DOHH2 (cell line): ENCODE results near the gene CASKIN1.

Experiments
- CTCF ChIP-seq: fragments of 200-600 bp; sonication (generic); IDR thresholded peaks from one replicate; pipeline ENCODE4 v1.5.1; 2014; ENCODE audit warnings: antibody characterized with exemption, mild to moderate bottlenecking, low read depth, low read length; ENCODE audit not compliant: poor library complexity, severe bottlenecking
- EZH2phosphoT487 ChIP-seq: fragments of 200-600 bp; sonication (generic); IDR thresholded peaks from 2 replicates; pipeline ENCODE4 v1.6.1; 2017; ENCODE audit warnings: borderline replicate concordance, mild to moderate bottlenecking, antibody characterized with exemption, low read length, moderate library complexity, mixed read lengths

DNA sequence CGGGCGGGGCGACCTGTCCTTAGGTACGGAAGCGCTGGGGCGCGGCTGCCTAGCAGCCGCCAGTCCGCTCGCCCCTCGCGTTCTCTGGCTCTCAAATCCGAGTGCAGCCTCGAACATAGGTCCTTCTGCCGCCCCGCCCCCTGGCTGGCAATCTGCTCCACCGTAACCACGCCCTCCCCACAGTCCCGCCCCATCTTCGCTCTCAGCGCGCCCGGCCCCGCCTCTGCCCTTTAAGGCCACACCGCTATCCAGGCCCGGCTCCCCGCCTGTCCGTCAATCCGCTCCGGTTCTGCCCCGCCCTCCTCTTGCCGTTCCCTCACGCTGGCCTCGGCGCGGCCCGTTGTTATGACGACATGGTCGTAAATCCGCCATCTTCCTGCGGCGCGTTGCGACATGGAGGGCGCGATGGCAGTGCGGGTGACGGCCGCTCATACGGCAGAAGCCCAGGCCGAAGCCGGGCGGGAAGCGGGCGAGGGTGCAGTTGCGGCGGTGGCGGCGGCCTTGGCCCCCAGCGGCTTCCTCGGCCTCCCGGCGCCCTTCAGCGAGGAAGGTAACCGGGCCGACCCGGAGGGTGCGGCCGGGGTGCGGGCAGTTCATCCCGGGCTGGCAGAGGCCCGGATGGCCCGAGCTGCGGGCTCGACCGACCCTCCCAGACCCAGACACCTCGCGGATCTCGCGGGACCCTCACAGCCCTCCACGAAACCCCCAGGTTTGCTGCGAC is 27.0 kb upstream of the CASKIN1 start, which contains the start of gene E4F1:
- TF ChIP-seq CTCF, result no peak
- no peak for TF ChIP-seq EZH2phosphoT487
